GM23338 (cell line): Measurements from ENCODE around the gene RIN3.

ENCODE experiments used
- CTCF ChIP-seq, 2 experiments: fragments of 200-600 bp in 1 of 2; sonication (generic) in 1 of 2; conservative IDR thresholded peaks; 2 replicates each; pipeline versions ENCODE4 v1.5.1 to v1.6.1; 2016 to 2017; ENCODE audit warnings: antibody characterized with exemption in 2 of 2, low read depth in 2 of 2, mild to moderate bottlenecking in 2 of 2, moderate library complexity in 1 of 2
- EZH2 ChIP-seq: fragments of 200-600 bp; sonication (generic); IDR thresholded peaks from one replicate; pipeline ENCODE4 v1.8.0; 2017; ENCODE audit warnings: antibody characterized with exemption, mild to moderate bottlenecking, low read depth; ENCODE audit not compliant: unreplicated experiment
- JUNB ChIP-seq: IDR thresholded peaks from one replicate; pipeline ENCODE4 v1.6.1; 2016; ENCODE audit warnings: antibody characterized with exemption; ENCODE audit not compliant: unreplicated experiment

- TF ChIP-seq CTCF (conservative IDR thresholded peaks at IDR 0.05; ENCODE audit: low read depth in 2 of 2), result no peak
- no peak for TF ChIP-seq JUNB
- TF ChIP-seq EZH2, result no peak
These were observed 13.1 kb upstream of the RIN3 start for GRCh38 chr14:92500491-92500941.
